Neural cell (in vitro differentiated cells): Measurements from ENCODE around the gene WASF3. TPM values are rescaled to one million over a fixed set of nuclear protein-coding genes. Genes with fewer than 3 reads are reported as not detected.
"Not testable (repeated sequence)": the region's sequence is repeated elsewhere in the genome, so short reads cannot be mapped to it uniquely, and the experiment has no call there.

Experiments used
- H2AFZ ChIP-seq: fragments of 200-600, 300-800 bp; sonication (generic), shearing (Covaris generic); 2 replicates; pipeline ENCODE4 v1.6.0; 2014; ENCODE audit warnings: low read depth, mild to moderate bottlenecking, antibody characterized with exemption, low read length, moderate library complexity
- H3F3A ChIP-seq: fragments of 200-600 bp; shearing (Covaris generic); 2 replicates; pipeline ENCODE4 v1.6.1; 2016; ENCODE audit warnings: mild to moderate bottlenecking, moderate library complexity, mixed read lengths, antibody characterized with exemption, low read length; ENCODE audit not compliant: insufficient read depth, poor library complexity, severe bottlenecking
- H3K27ac ChIP-seq: fragments of 200-600, 300-800 bp; sonication (generic), shearing (Covaris generic); 2 replicates; pipeline ENCODE4 v1.5.1; 2014; ENCODE audit warnings: mild to moderate bottlenecking, low read length, moderate library complexity
- H3K27me3 ChIP-seq: fragments of 300-800, 200-600 bp; sonication (generic), shearing (Covaris generic); 2 replicates; pipeline ENCODE4 v1.6.0; 2014; ENCODE audit warnings: mild to moderate bottlenecking, low read depth, low read length, moderate library complexity; ENCODE audit not compliant: insufficient read depth
- H3K36me3 ChIP-seq: fragments of 300-800, 200-600 bp; sonication (generic), shearing (Covaris generic); 2 replicates; pipeline ENCODE4 v1.5.1; 2014; ENCODE audit warnings: mild to moderate bottlenecking, antibody characterized with exemption, low read length, moderate library complexity; ENCODE audit not compliant: insufficient read depth
- H3K4me2 ChIP-seq: fragments of 300-800, 200-600 bp; sonication (generic), shearing (Covaris generic); 2 replicates; pipeline ENCODE4 v1.6.0; 2014; ENCODE audit warnings: mild to moderate bottlenecking, low read length
- H3K4me3 ChIP-seq: fragments of 300-800, 200-600 bp; sonication (generic), shearing (Covaris generic); 2 replicates; pipeline ENCODE4 v1.5.1; 2014; ENCODE audit warnings: mild to moderate bottlenecking, low read length, moderate library complexity
- H3K79me2 ChIP-seq: fragments of 200-600 bp; shearing (Covaris generic); replicated peaks from 2 replicates; pipeline ENCODE4 v1.6.0; 2014; ENCODE audit warnings: mild to moderate bottlenecking, low read length, moderate library complexity; ENCODE audit not compliant: insufficient read depth
- H3K9ac ChIP-seq: fragments of 300-800, 200-600 bp; sonication (generic), shearing (Covaris generic); 2 replicates; pipeline ENCODE4 v1.6.1; 2016; ENCODE audit warnings: mild to moderate bottlenecking, low read length, mixed read lengths
- H3K9me2 ChIP-seq: fragments of 200-600 bp; shearing (Covaris generic); 2 replicates; pipeline ENCODE4 v1.6.1; 2016; ENCODE audit warnings: mild to moderate bottlenecking, low read length, mixed read lengths; ENCODE audit not compliant: insufficient read depth
- H3K9me3 ChIP-seq: fragments of 200-600, 300-800 bp; sonication (generic), shearing (Covaris generic); 2 replicates; pipeline ENCODE4 v1.6.1; 2016; ENCODE audit warnings: mild to moderate bottlenecking, mixed run types, low read length, moderate library complexity, mixed read lengths
- H4K20me1 ChIP-seq: fragments of 200-600 bp; shearing (Covaris generic); 2 replicates; pipeline ENCODE4 v1.6.1; 2016; ENCODE audit warnings: mild to moderate bottlenecking, mixed run types; ENCODE audit not compliant: insufficient read depth
- CTCF ChIP-seq: fragments of 450-650 bp; IDR thresholded peaks from 2 replicates; pipeline ENCODE4 v1.5.1; 2014; ENCODE audit warnings: antibody characterized with exemption, mild to moderate bottlenecking, moderate library complexity; ENCODE audit not compliant: poor library complexity, severe bottlenecking
- EP300 ChIP-seq: fragments of 450-650 bp; conservative IDR thresholded peaks from 2 replicates; pipeline ENCODE4 v1.6.1; 2014; ENCODE audit warnings: antibody characterized with exemption, mild to moderate bottlenecking, moderate library complexity; ENCODE audit not compliant: poor library complexity, severe bottlenecking
- EZH2 ChIP-seq: fragments of 200-600, 300-800 bp; shearing (Covaris generic), sonication (generic); IDR thresholded peaks from 2 replicates; pipeline ENCODE4 v1.6.1; 2014; ENCODE audit warnings: antibody characterized with exemption, low read length, borderline replicate concordance, mild to moderate bottlenecking; ENCODE audit not compliant: insufficient read depth, poor library complexity, severe bottlenecking
- MXI1 ChIP-seq: fragments of 450-650 bp; conservative IDR thresholded peaks from 2 replicates; pipeline ENCODE4 v1.6.1; 2014; ENCODE audit warnings: antibody characterized with exemption, mild to moderate bottlenecking; ENCODE audit not compliant: poor library complexity, severe bottlenecking
- POLR2AphosphoS5 ChIP-seq: IDR thresholded peaks from 2 replicates; pipeline ENCODE4 v1.6.1; 2012
- RAD21 ChIP-seq: fragments of 450-650 bp; conservative IDR thresholded peaks from 2 replicates; pipeline ENCODE4 v1.6.1; 2014; ENCODE audit warnings: antibody characterized with exemption, mild to moderate bottlenecking, moderate library complexity
- REST ChIP-seq: IDR thresholded peaks from 2 replicates; pipeline ENCODE4 v1.6.1; 2012; ENCODE audit warnings: borderline replicate concordance
- SMC3 ChIP-seq: fragments of 450-650 bp; conservative IDR thresholded peaks from 2 replicates; pipeline ENCODE4 v1.6.1; 2014; ENCODE audit warnings: antibody characterized with exemption, mild to moderate bottlenecking, moderate library complexity; ENCODE audit not compliant: poor library complexity
- TAF1 ChIP-seq: IDR thresholded peaks from 2 replicates; pipeline ENCODE4 v1.6.1; 2012; ENCODE audit warnings: low read depth
- polyA plus RNA-seq: library from polyadenylated mRNA; depleted of rRNA; stranded (reverse); fragments of >200 nt; gene quantifications from 2 replicates; pipeline ENCODE4 v1.2.3, GENCODE V29; 2014

The WASF3 gene
- polyA plus RNA-seq, 1 donor from 2014 or later, result 44.5 TPM

GRCh38 chr13:26721251-26722121 is 164.0 kb downstream of the WASF3 start:
- Histone ChIP-seq H3K9ac (no peak overlapping the region), H3K27ac (no peak overlapping the region), H2AFZ (no peak overlapping the region), H3K79me2 (no peaks in the 10 kb centered on the region), H3K4me2 (no peak overlapping the region), H3F3A (no peaks in the 10 kb centered on the region), H3K27me3 (no peaks in the 10 kb centered on the region), H3K9me2 (no peaks in the 10 kb centered on the region), H3K9me3 (no peaks in the 10 kb centered on the region), H4K20me1 (no peaks in the 10 kb centered on the region), H3K36me3 (no peaks in the 10 kb centered on the region), H3K4me3 (no peak overlapping the region)
- no peak for TF ChIP-seq SMC3
- no peak for TF ChIP-seq MXI1
- TF ChIP-seq CTCF, result no peak
- no peak for TF ChIP-seq REST
- TF ChIP-seq EP300, result no peak
- TF ChIP-seq EZH2, result no peak
- TF ChIP-seq TAF1, result no peak
- no peak for TF ChIP-seq POLR2AphosphoS5
- TF ChIP-seq RAD21, result no peak

DNA sequence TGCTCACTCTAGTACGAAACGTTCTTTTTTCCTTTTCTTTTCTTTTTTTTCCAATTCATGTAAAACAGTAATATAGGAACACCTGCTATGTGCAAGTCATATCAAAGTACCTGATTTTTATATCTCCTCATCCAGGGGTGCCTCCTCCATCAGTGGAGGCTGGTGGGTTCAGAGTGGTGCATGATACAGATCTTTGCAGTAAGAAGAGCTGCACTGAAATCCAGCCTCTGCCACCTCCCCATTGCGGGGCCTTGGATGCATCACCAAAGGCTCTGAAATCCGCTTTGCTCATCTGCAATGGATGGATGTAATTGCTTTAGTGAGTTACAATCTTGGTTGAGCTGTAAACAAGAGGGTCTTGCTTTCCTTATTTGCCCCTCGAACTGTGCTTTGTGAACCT is 164.8 kb downstream of the WASF3 start:
- Histone ChIP-seq H3F3A (no peaks in the 10 kb centered on the region), H2AFZ (no peak overlapping the region), H4K20me1 (no peaks in the 10 kb centered on the region), H3K79me2 (no peaks in the 10 kb centered on the region), H3K27ac (no peak overlapping the region), H3K4me2 (no peak overlapping the region), H3K27me3 (no peaks in the 10 kb centered on the region), H3K36me3 (no peaks in the 10 kb centered on the region), H3K9me3 (no peaks in the 10 kb centered on the region), H3K9ac (no peak overlapping the region), H3K9me2 (no peaks in the 10 kb centered on the region), H3K4me3 (no peak overlapping the region)
- TF ChIP-seq MXI1, result no peak
- TF ChIP-seq SMC3, result no peak

- H3K27ac ChIP-seq, H3K9me3 ChIP-seq, H3K4me3 ChIP-seq, H3F3A ChIP-seq, H2AFZ ChIP-seq, H3K27me3 ChIP-seq, H3K4me2 ChIP-seq, H3K79me2 ChIP-seq, H3K9ac ChIP-seq, H4K20me1 ChIP-seq, H3K9me2 ChIP-seq, H3K36me3 ChIP-seq: not testable (repeated sequence)
Measured at GRCh38 chr13:26723620-26724019, 166.1 kb downstream of the WASF3 start.
